GM21825 (cell line): ENCODE measurements around the gene NEDD9.

Experiments used
- ATAC-seq: cut with Tn5 transposase; IDR thresholded peaks from one replicate; pipeline ENCODE4 v1.9.1; 2021; ENCODE audit warnings: mild to moderate bottlenecking, moderate library complexity; ENCODE audit not compliant: unreplicated experiment

Gene NEDD9

DNA sequence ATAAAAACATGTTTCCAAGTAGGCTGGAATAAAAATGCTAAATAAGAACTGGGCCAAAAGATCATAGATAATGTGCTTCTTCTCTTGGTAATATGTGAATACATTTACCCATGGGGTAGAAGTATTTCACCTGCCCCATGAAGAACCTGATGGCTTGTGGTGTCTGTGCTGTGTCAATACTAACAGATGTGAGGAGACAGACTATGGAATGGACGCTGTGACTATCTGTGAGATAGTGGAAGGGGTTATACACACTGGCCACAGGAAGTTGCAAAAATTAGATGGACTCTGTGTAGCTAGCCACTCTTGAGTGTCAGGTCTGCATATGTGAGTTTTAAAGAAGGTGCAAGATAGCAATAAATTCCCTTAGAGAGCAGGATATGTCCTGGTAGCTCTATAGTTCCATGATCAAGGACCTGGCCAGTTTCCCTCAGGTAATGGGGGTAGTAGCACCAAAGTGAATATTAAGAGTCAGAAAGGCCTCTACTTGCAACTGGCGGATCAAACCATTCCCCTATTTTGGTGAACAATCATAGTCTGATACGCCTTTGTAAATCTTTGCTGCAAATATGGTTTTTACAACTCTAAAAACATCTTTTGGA lies 48.6 kb downstream of the NEDD9 start:
- ATAC-seq, result no peak

GRCh38 chr6:11181478-11182136 lies 50.9 kb downstream of the NEDD9 start:
- ATAC-seq, result no peak

GRCh38 chr6:11179419-11180202 lies 52.9 kb downstream of the NEDD9 start:
- ATAC-seq, result no peak

DNA sequence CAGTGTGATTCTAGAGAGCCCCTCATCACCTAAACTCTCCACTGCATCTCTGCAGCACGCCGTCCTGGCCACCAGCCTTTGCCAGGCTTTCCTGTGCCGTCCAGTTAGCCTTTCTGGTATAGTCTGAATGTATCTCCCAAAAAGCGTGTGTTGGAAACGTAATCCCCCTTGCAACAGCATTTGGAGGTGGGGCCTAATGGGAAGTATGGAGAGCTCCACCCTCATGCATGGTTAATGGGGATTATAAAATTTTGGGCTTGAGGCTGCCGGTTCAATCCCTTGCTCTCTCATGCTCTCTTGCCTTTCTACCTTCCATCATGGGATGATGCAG lies 53.4 kb downstream of the NEDD9 start:
- ATAC-seq, result no peak

GRCh38 chr6:11177271-11177670 lies 55.2 kb downstream of the NEDD9 start:
- no peak for ATAC-seq

- no peak for ATAC-seq
Measured at GRCh38 chr6:11174242-11174611, 58.2 kb downstream of the NEDD9 start.

- ATAC-seq, result no peak
Measured at GRCh38 chr6:11172501-11173327, 59.8 kb downstream of the NEDD9 start.

DNA sequence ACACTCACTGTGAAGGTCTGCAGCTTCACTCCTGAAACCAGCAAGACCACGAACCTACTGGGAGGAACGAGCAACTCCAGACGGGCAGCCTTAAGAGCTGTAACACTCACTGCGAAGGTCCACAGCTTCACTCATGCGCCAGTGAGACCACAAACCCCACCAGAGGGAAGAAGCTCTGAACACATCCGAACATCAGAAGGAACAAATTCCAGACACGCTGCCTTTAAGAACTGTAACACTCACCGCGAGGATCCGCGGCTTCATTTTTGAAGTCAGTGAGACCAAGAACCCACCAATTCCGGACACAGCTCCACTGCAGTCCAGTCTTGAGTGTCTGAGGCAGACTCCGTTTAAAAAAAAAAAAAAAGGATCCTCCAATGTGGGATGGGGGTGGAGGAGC lies 60.5 kb downstream of the NEDD9 start:
- no peak for ATAC-seq

- ATAC-seq, result no peak
Measured at GRCh38 chr6:11168091-11168635, 64.3 kb downstream of the NEDD9 start.

GRCh38 chr6:11166948-11167347 lies 65.5 kb downstream of the NEDD9 start:
- no peak for ATAC-seq

- ATAC-seq, result no peak
Measured at GRCh38 chr6:11164717-11165646, 67.5 kb downstream of the NEDD9 start.

DNA sequence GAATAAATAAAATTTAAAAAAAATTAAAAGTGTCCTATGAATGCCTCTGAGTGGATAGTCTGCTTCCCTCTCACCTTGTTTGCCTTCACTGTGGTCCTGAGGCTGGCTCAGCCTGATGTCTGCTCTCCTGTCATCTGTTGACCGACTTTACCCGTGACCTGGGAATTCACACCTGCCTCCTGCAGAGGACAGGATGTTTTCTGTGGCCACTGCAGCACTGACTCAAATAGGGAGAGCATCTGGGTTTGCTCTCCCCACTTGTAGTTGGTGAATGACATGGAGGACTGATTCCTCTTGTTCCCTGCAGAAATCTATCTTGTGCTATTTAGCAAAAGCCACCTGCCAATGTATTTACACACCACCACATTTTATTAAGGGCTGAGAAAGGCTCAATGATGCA lies 68.5 kb downstream of the NEDD9 start:
- ATAC-seq, result no peak

DNA sequence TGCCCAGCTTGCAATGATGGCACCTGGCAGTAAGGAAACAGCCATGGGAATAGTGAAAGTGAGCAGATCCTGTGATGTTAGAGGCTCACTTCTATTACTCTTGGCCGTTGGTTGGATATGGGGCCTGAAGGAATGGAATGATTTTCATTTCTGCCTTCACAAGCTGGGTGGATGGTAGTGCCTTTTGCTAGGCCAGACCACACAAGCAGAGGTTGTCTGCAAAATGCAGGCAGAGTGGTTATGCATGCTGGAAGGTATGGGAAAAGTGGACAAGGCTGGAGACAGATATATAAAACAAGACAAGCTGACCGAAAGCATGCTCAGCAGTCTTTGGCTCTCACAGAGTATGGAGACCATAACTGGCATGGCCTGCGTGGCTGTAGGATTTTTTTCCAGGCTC lies 70.2 kb downstream of the NEDD9 start:
- no peak for ATAC-seq

GRCh38 chr6:11161031-11161956 lies 71.2 kb downstream of the NEDD9 start:
- no peak for ATAC-seq

DNA sequence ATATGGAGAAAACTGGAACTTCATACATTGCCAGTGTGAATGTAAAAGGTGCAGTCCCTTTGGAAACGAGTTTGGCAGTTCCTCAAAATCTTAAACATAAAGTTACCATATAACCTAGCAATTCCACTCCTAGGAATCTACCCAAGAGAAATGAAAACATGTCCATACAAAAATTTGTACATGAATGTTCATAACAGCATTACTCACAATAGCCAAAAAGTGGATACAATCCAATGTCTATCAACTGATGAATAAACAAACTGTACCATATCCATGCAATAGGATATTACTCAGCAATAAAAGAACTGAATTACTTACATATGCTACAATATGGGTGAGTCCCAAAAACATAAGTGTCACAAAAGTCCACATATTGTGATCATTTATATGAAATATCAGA lies 72.3 kb downstream of the NEDD9 start:
- no peak for ATAC-seq

GRCh38 chr6:11155589-11155988 lies 76.9 kb downstream of the NEDD9 start:
- ATAC-seq, result no peak

- ATAC-seq, result no peak
Measured at GRCh38 chr6:11153447-11153846, 79.0 kb downstream of the NEDD9 start.

GRCh38 chr6:11152581-11152980 lies 79.9 kb downstream of the NEDD9 start:
- ATAC-seq, result no peak

- no peak for ATAC-seq
Measured at GRCh38 chr6:11151488-11151887, 81.0 kb downstream of the NEDD9 start.
